H1 (cell line): ENCODE measurements around the gene SLIT3. TPM values are rescaled to one million over a fixed set of nuclear protein-coding genes. Genes with fewer than 3 reads are reported as not detected.

ENCODE experiments used
- BRCA1 ChIP-seq: IDR thresholded peaks from 2 replicates; pipeline ENCODE4 v1.6.1; 2012; ENCODE audit warnings: low read depth, low read length, improper control_type of control experiment
- CHD7 ChIP-seq: fragments of 300-600 bp; sonication (generic); IDR thresholded peaks from 2 replicates; pipeline ENCODE4 v1.7.1; 2012; ENCODE audit warnings: low read length, moderate library complexity, mild to moderate bottlenecking, inconsistent platforms; ENCODE audit not compliant: insufficient replicate concordance
- NRF1 ChIP-seq: IDR thresholded peaks from 2 replicates; pipeline ENCODE4 v1.6.1; 2011; ENCODE audit warnings: mild to moderate bottlenecking, low read depth, low read length, improper control_type of control experiment
- PHF8 ChIP-seq: fragments of 200-600 bp; sonication (generic); conservative IDR thresholded peaks from 2 replicates; pipeline ENCODE4 v1.7.1; 2012; ENCODE audit warnings: low read depth, mild to moderate bottlenecking, inconsistent platforms, low read length, moderate library complexity
- SIX5 ChIP-seq: IDR thresholded peaks from 2 replicates; pipeline ENCODE4 v1.6.1; 2011; ENCODE audit warnings: mild to moderate bottlenecking, low read depth, low read length
- SRF ChIP-seq: IDR thresholded peaks from 2 replicates; pipeline ENCODE4 v1.6.1; 2011; ENCODE audit warnings: mild to moderate bottlenecking, low read depth, low read length, moderate library complexity
- TBP ChIP-seq: IDR thresholded peaks from 2 replicates; pipeline ENCODE4 v1.6.1; 2011; ENCODE audit warnings: low read depth, low read length, improper control_type of control experiment
- TCF12 ChIP-seq: IDR thresholded peaks from 2 replicates; pipeline ENCODE4 v1.6.1; 2011; ENCODE audit warnings: low read depth, mild to moderate bottlenecking, low read length
- YY1 ChIP-seq: IDR thresholded peaks from 2 replicates; pipeline ENCODE4 v1.6.1; 2011; ENCODE audit warnings: low read depth, mild to moderate bottlenecking, low read length
- polyA plus RNA-seq, 7 experiments: library from polyadenylated mRNA; depleted of rRNA in 3 of 7; stranded (reverse) in 5 of 7; unstranded in 2 of 7; fragments of >200 nt in 5 of 7; fragments of 200-250 nt in 2 of 7; gene quantifications; 1 replicate in 5 of 7; 2 replicates in 1 of 7; 4 replicates in 1 of 7; pipeline versions ENCODE4 v1.2.1 to v1.2.3, GENCODE V29; 2011 to 2013; ENCODE audit warnings: missing spikeins in 2 of 7, mixed read lengths in 2 of 7
- total RNA-seq: library from RNA; stranded (reverse); fragmentation: NEBNext Ultra II Directional; extraction: Animal tissue kit (Norgen Biotek cat#: 25700); gene quantifications from 2 replicates; pipeline ENCODE4 v1.2.1, GENCODE V29; 2021

SLIT3 gene
- total and polyA plus RNA-seq, 2 of the 8 experiments (the other 6 are each of a cell fraction or from before 2014, with no cell fraction given), result 1.1 to 1.2 TPM

- TF ChIP-seq CHD7, result no peak
- no peak for TF ChIP-seq NRF1
- no peak for TF ChIP-seq PHF8
- no peak for TF ChIP-seq SIX5
- no peak for TF ChIP-seq YY1
- no peak for TF ChIP-seq SRF
- no peak for TF ChIP-seq TCF12
- no peak for TF ChIP-seq BRCA1
- TF ChIP-seq TBP, result no peak
Observed at GRCh38 chr5:169152453-169152852, 148.5 kb downstream of the SLIT3 start (continued).
